WTC11 (cell line): ENCODE measurements around the gene CORO1C. TPM values are rescaled to one million over a fixed set of nuclear protein-coding genes. Genes with fewer than 3 reads are reported as not detected.
"Not testable (repeated sequence)": the region's sequence is repeated elsewhere in the genome, so short reads cannot be mapped to it uniquely, and the experiment has no call there.

Experiments
- ATAC-seq: fragments of 200-7000 bp; cut with Tn5 transposase; 2 replicates; pipeline ENCODE4 v1.10.0; 2021; ENCODE audit warnings: mild to moderate bottlenecking, moderate library complexity
- CTCF ChIA-PET: fragments of 300-600 bp; sonication (Branson Sonifier 250); formaldehyde crosslinking; loops from one replicate; lab custom pipeline; 2021; ENCODE audit warnings: antibody characterized with exemption; lab: Charles Lee
- POLR2A ChIA-PET: fragments of 350-600 bp; sonication (Branson Sonifier 250); formaldehyde crosslinking; loops from one replicate; lab custom pipeline; 2021; ENCODE audit warnings: antibody characterized with exemption; lab: Charles Lee
- DNase-seq: peaks from one replicate; pipeline ENCODE4 v3.0.0; 2021; ENCODE audit warnings: low spot score
- H3K27ac Mint-ChIP-seq: 2 replicates; pipeline ENCODE4 v1.8.0; 2021; ENCODE audit warnings: mixed read lengths
- H3K27me3 Mint-ChIP-seq: 2 replicates; pipeline ENCODE4 v1.8.0; 2021; ENCODE audit warnings: low read depth, mild to moderate bottlenecking, moderate library complexity, mixed read lengths
- H3K36me3 Mint-ChIP-seq: 2 replicates; pipeline ENCODE4 v1.8.0; 2021; ENCODE audit warnings: mixed read lengths
- H3K4me1 Mint-ChIP-seq: 2 replicates; pipeline ENCODE4 v1.8.0; 2022; ENCODE audit warnings: mixed read lengths
- H3K4me3 Mint-ChIP-seq: 2 replicates; pipeline ENCODE4 v1.8.0; 2021; ENCODE audit warnings: mild to moderate bottlenecking, moderate library complexity, mixed read lengths
- H3K9me3 Mint-ChIP-seq: 2 replicates; pipeline ENCODE4 v1.8.0; 2021; ENCODE audit warnings: mixed read lengths
- ATF1 ChIP-seq: sonication (generic); formaldehyde crosslinking; IDR thresholded peaks from 2 replicates; pipeline ENCODE4 v1.8.1; 2023; ENCODE audit warnings: mild to moderate bottlenecking, moderate library complexity, missing genetic modification reagents
- CBFB ChIP-seq: sonication (generic); formaldehyde crosslinking; IDR thresholded peaks from 2 replicates; pipeline ENCODE4 v1.8.1; 2022; ENCODE audit warnings: mild to moderate bottlenecking, low read depth, missing genetic modification reagents
- FOXK1 ChIP-seq: sonication (generic); formaldehyde crosslinking; IDR thresholded peaks from 2 replicates; pipeline ENCODE4 v1.8.0; 2022; ENCODE audit warnings: mild to moderate bottlenecking, moderate library complexity, missing genetic modification reagents
- GTF2I ChIP-seq: fragments of 250-450 bp; sonication (Bioruptor Pico); conservative IDR thresholded peaks from 2 replicates; pipeline ENCODE4 v1.4.0; 2021; ENCODE audit warnings: mild to moderate bottlenecking
- NFATC4 ChIP-seq: fragments of 250-450 bp; sonication (Bioruptor Pico); IDR thresholded peaks from 2 replicates; pipeline ENCODE4 v1.9.0; 2021; ENCODE audit warnings: mild to moderate bottlenecking
- NFYB ChIP-seq: sonication (generic); formaldehyde crosslinking; conservative IDR thresholded peaks from 2 replicates; pipeline ENCODE4 v1.8.0; 2022; ENCODE audit warnings: low read depth, missing genetic modification reagents
- NR1H2 ChIP-seq: sonication (generic); formaldehyde crosslinking; IDR thresholded peaks from 2 replicates; pipeline ENCODE4 v1.9.0; 2021; ENCODE audit warnings: mild to moderate bottlenecking, moderate library complexity, missing genetic modification reagents
- NR2C2 ChIP-seq: sonication (generic); formaldehyde crosslinking; IDR thresholded peaks from 2 replicates; pipeline ENCODE4 v1.8.0; 2022; ENCODE audit warnings: mild to moderate bottlenecking, missing genetic modification reagents
- NR3C1 ChIP-seq: sonication (generic); formaldehyde crosslinking; conservative IDR thresholded peaks from 2 replicates; pipeline ENCODE4 v1.8.1; 2023; ENCODE audit warnings: low read depth, mild to moderate bottlenecking, missing genetic modification reagents
- RELA ChIP-seq: sonication (generic); formaldehyde crosslinking; IDR thresholded peaks from 2 replicates; pipeline ENCODE4 v1.8.1; 2022; ENCODE audit warnings: missing genetic modification reagents, mild to moderate bottlenecking, borderline replicate concordance
- SMAD3 ChIP-seq: sonication (generic); formaldehyde crosslinking; IDR thresholded peaks from 2 replicates; pipeline ENCODE4 v1.8.0; 2022; ENCODE audit warnings: missing genetic modification reagents, mild to moderate bottlenecking, borderline replicate concordance
- ZNF263 ChIP-seq: sonication (generic); formaldehyde crosslinking; IDR thresholded peaks from 2 replicates; pipeline ENCODE4 v1.8.1; 2022; ENCODE audit warnings: low read depth, mild to moderate bottlenecking, moderate library complexity, missing genetic modification reagents
- ZNF416 ChIP-seq: fragments of 250-450 bp; sonication (Bioruptor Pico); IDR thresholded peaks from 2 replicates; pipeline ENCODE4 v1.9.0; 2021; ENCODE audit warnings: mild to moderate bottlenecking, inconsistent platforms
- total RNA-seq: library from RNA; stranded (reverse); gene quantifications from 3 replicates; pipeline ENCODE4 v1.2.3, GENCODE V29; 2021
- TF ChIP-seq, protein P1 (sequence below): sonication (generic); formaldehyde crosslinking; IDR thresholded peaks from 2 replicates; pipeline ENCODE4 v1.8.0; 2022; ENCODE audit warnings: mild to moderate bottlenecking, missing genetic modification reagents
- TF ChIP-seq, protein P2 (sequence below): fragments of 200-600 bp; IDR thresholded peaks from 2 replicates; pipeline ENCODE4 v1.8.0; 2022; ENCODE audit warnings: antibody characterized with exemption
- TF ChIP-seq, protein P3 (sequence below): sonication (generic); formaldehyde crosslinking; IDR thresholded peaks from 2 replicates; pipeline ENCODE4 v1.8.1; 2023; ENCODE audit warnings: mild to moderate bottlenecking, missing genetic modification reagents, moderate library complexity
- TF ChIP-seq, protein P4 (sequence below): sonication (generic); formaldehyde crosslinking; IDR thresholded peaks from 2 replicates; pipeline ENCODE4 v1.8.0; 2022; ENCODE audit warnings: mild to moderate bottlenecking, missing genetic modification reagents
- TF ChIP-seq, protein P5 (sequence below): sonication (generic); formaldehyde crosslinking; IDR thresholded peaks from 2 replicates; pipeline ENCODE4 v1.8.1; 2023; ENCODE audit warnings: mild to moderate bottlenecking, missing genetic modification reagents, borderline replicate concordance
- TF ChIP-seq, protein P6 (sequence below): sonication (generic); formaldehyde crosslinking; conservative IDR thresholded peaks from 2 replicates; pipeline ENCODE4 v1.8.1; 2022; ENCODE audit warnings: mild to moderate bottlenecking, missing genetic modification reagents
- TF ChIP-seq, protein P7 (sequence below): sonication (generic); formaldehyde crosslinking; IDR thresholded peaks from 2 replicates; pipeline ENCODE4 v1.8.1; 2022; ENCODE audit warnings: low read depth, missing genetic modification reagents, borderline replicate concordance

Gene CORO1C
- total RNA-seq, 1 experiment from 2014 or later = 113 TPM

DNA sequence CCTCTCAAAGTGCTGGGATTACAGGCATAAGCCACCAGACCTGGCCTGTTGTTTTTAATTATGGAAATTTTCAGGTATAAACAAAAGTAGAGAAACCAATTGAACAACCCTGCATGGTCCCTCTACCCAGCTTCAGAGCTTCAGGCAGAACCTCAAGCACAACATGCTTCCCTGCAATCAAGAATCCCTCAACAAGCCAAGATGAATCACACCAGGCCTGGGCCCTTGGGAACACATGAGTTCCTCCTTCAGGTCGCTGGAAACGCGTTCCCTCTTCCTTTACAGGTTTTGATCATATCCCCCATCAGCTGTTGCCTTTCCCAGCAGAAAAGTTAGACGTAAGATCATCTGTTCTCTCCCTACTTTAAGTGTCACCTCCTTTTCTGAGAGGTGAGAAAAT, 20.5 kb upstream of the CORO1C start:
- Mint-ChIP-seq H3K27ac (no peak overlapping the region), H3K9me3 (peaks cover 6% of the 10 kb centered on the region), H3K27me3 (no peaks in the 10 kb centered on the region), H3K4me1 (no peaks in the 10 kb centered on the region), H3K4me3 (no peak overlapping the region), H3K36me3 (peaks cover 2% of the 10 kb centered on the region; the same call in 1 of the 2 replicates)
- ChIA-PET CTCF (interaction anchor here (0.7 to 1.6 kb wide), 3 partner anchors 13 to 133 kb away, joined by 3 read pairs; no protein-coding TSS in a partner anchor), POLR2A (no interaction called here)
- DNase-seq (no peak), ATAC-seq (no peak)
- TF ChIP-seq GTF2I (CRISPR knock-in tag) (no peak), ZNF416 (no peak), NFYB (no peak), ZNF263 (CRISPR knock-in tag) (no peak)
- TF ChIP-seq, protein P1, sequence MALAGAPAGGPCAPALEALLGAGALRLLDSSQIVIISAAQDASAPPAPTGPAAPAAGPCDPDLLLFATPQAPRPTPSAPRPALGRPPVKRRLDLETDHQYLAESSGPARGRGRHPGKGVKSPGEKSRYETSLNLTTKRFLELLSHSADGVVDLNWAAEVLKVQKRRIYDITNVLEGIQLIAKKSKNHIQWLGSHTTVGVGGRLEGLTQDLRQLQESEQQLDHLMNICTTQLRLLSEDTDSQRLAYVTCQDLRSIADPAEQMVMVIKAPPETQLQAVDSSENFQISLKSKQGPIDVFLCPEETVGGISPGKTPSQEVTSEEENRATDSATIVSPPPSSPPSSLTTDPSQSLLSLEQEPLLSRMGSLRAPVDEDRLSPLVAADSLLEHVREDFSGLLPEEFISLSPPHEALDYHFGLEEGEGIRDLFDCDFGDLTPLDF (CRISPR knock-in tag) = no peak
- TF ChIP-seq, protein P2, sequence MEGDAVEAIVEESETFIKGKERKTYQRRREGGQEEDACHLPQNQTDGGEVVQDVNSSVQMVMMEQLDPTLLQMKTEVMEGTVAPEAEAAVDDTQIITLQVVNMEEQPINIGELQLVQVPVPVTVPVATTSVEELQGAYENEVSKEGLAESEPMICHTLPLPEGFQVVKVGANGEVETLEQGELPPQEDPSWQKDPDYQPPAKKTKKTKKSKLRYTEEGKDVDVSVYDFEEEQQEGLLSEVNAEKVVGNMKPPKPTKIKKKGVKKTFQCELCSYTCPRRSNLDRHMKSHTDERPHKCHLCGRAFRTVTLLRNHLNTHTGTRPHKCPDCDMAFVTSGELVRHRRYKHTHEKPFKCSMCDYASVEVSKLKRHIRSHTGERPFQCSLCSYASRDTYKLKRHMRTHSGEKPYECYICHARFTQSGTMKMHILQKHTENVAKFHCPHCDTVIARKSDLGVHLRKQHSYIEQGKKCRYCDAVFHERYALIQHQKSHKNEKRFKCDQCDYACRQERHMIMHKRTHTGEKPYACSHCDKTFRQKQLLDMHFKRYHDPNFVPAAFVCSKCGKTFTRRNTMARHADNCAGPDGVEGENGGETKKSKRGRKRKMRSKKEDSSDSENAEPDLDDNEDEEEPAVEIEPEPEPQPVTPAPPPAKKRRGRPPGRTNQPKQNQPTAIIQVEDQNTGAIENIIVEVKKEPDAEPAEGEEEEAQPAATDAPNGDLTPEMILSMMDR = no peak
- TF ChIP-seq, protein P3, sequence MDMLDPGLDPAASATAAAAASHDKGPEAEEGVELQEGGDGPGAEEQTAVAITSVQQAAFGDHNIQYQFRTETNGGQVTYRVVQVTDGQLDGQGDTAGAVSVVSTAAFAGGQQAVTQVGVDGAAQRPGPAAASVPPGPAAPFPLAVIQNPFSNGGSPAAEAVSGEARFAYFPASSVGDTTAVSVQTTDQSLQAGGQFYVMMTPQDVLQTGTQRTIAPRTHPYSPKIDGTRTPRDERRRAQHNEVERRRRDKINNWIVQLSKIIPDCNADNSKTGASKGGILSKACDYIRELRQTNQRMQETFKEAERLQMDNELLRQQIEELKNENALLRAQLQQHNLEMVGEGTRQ (CRISPR knock-in tag) = no peak
- TF ChIP-seq, protein P4, sequence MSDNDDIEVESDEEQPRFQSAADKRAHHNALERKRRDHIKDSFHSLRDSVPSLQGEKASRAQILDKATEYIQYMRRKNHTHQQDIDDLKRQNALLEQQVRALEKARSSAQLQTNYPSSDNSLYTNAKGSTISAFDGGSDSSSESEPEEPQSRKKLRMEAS = no peak
- TF ChIP-seq, protein P5, sequence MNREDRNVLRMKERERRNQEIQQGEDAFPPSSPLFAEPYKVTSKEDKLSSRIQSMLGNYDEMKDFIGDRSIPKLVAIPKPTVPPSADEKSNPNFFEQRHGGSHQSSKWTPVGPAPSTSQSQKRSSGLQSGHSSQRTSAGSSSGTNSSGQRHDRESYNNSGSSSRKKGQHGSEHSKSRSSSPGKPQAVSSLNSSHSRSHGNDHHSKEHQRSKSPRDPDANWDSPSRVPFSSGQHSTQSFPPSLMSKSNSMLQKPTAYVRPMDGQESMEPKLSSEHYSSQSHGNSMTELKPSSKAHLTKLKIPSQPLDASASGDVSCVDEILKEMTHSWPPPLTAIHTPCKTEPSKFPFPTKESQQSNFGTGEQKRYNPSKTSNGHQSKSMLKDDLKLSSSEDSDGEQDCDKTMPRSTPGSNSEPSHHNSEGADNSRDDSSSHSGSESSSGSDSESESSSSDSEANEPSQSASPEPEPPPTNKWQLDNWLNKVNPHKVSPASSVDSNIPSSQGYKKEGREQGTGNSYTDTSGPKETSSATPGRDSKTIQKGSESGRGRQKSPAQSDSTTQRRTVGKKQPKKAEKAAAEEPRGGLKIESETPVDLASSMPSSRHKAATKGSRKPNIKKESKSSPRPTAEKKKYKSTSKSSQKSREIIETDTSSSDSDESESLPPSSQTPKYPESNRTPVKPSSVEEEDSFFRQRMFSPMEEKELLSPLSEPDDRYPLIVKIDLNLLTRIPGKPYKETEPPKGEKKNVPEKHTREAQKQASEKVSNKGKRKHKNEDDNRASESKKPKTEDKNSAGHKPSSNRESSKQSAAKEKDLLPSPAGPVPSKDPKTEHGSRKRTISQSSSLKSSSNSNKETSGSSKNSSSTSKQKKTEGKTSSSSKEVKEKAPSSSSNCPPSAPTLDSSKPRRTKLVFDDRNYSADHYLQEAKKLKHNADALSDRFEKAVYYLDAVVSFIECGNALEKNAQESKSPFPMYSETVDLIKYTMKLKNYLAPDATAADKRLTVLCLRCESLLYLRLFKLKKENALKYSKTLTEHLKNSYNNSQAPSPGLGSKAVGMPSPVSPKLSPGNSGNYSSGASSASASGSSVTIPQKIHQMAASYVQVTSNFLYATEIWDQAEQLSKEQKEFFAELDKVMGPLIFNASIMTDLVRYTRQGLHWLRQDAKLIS (CRISPR knock-in tag) = no peak

DNA sequence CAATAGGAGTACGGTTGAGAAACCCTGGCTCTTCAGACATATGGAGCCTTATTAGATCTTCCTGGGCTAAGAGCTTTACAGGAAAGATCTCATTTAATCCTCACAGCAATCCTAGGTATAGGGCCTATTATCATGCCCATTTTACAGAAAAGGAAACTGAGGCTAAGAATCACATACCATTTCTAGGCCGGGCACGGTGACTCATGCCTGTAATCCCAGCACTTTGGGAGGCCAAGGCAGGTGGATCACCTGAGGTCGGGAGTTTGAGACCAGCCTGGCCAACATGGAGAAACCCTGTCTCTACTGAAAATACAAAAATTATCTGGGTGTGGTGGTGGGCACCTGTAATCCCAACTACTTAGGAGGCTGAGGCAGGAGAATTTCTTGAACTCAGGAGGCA, 19.7 kb upstream of the CORO1C start:
- H3K36me3 Mint-ChIP-seq, ATAC-seq, DNase-seq, H3K27me3 Mint-ChIP-seq, H3K9me3 Mint-ChIP-seq, H3K27ac Mint-ChIP-seq, H3K4me1 Mint-ChIP-seq, H3K4me3 Mint-ChIP-seq, POLR2A ChIA-PET: not testable (repeated sequence)
- CTCF ChIA-PET = interaction anchor here (1.6 kb wide), 1 partner anchor 133 kb away, joined by 3 read pairs; no protein-coding TSS in a partner anchor

DNA sequence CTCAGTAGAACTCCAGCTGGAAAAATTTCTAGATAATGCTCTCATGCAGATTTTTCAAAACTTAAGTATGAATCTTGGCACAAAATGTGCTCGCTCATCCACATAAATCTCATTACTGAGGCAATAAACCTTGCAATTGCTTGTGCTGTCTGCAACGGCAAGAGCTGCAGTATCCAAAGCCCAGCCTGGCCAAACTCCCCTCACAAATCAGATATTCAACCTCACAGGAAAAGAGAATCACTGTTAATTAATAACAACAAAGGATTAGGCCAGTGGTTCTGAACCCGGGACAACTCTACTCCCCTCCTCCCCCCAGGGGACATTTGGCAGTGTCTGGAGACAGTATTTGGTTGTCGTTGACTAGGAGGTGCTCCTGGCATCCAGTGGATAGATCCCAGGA, 19.2 kb upstream of the CORO1C start:
- no peaks in the 10 kb centered on the region for H3K4me1 Mint-ChIP-seq
- H3K27ac Mint-ChIP-seq = no peak overlapping the region
- peaks cover 6% of the 10 kb centered on the region for H3K9me3 Mint-ChIP-seq
- H3K27me3 Mint-ChIP-seq = no peaks in the 10 kb centered on the region
- no peak overlapping the region for H3K4me3 Mint-ChIP-seq
- peaks cover 2% of the 10 kb centered on the region; the same call in 1 of the 2 replicates for H3K36me3 Mint-ChIP-seq
- ATAC-seq (no peak), DNase-seq (no peak)
- ChIA-PET POLR2A (interaction anchor here (0.7 kb wide), 1 partner anchor 318 kb away, joined by 4 read pairs; no protein-coding TSS in a partner anchor), CTCF (no interaction called here)
- no peak for TF ChIP-seq NR1H2
- no peak for TF ChIP-seq NR2C2 (CRISPR knock-in tag)
- TF ChIP-seq CBFB (CRISPR knock-in tag) = no peak
- no peak for TF ChIP-seq RELA (CRISPR knock-in tag)
- TF ChIP-seq, protein P6, sequence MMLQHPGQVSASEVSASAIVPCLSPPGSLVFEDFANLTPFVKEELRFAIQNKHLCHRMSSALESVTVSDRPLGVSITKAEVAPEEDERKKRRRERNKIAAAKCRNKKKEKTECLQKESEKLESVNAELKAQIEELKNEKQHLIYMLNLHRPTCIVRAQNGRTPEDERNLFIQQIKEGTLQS (CRISPR knock-in tag) = no peak
- TF ChIP-seq FOXK1 (CRISPR knock-in tag) = no peak
- TF ChIP-seq ATF1 (CRISPR knock-in tag) = no peak
- TF ChIP-seq NR3C1 (CRISPR knock-in tag) = no peak
- TF ChIP-seq, protein P7, sequence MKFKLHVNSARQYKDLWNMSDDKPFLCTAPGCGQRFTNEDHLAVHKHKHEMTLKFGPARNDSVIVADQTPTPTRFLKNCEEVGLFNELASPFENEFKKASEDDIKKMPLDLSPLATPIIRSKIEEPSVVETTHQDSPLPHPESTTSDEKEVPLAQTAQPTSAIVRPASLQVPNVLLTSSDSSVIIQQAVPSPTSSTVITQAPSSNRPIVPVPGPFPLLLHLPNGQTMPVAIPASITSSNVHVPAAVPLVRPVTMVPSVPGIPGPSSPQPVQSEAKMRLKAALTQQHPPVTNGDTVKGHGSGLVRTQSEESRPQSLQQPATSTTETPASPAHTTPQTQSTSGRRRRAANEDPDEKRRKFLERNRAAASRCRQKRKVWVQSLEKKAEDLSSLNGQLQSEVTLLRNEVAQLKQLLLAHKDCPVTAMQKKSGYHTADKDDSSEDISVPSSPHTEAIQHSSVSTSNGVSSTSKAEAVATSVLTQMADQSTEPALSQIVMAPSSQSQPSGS (CRISPR knock-in tag) = no peak
- TF ChIP-seq SMAD3 (CRISPR knock-in tag) = no peak
- no peak for TF ChIP-seq NFATC4 (CRISPR knock-in tag)
